K562 (cell line): ENCODE data around the gene PTPN5. TPM values are rescaled to one million over a fixed set of nuclear protein-coding genes. Genes with fewer than 3 reads are reported as not detected.
A peak's percentile ranks its signal among the peaks of the same experiment; 100 is the strongest.

Experiments used
- ATAC-seq: fragments of 200-7000 bp; cut with Tn5 transposase; 3 replicates; pipeline ENCODE4 v1.9.1; 2020; ENCODE audit warnings: moderate library complexity
- BruUV-seq: library from RNA; stranded (reverse); fragments of 400-500 nt; replicated peaks from 2 replicates; lab custom pipeline; 2021; lab: Mats Ljungman, UMichigan
- CTCF ChIA-PET: fragments of 300-600 bp; formaldehyde crosslinking; extraction: SDS; loops from one replicate; lab custom pipeline; 2021; ENCODE audit warnings: low intra/inter-chr PET ratio; lab: Yijun Ruan, JAX
- POLR2A ChIA-PET: fragments of 300-600, 350-650 bp; sonication (Branson Sonifier 250); formaldehyde crosslinking; extraction: SDS; loops from one replicate; lab custom pipeline; 2021; ENCODE audit warnings: antibody characterized with exemption, inconsistent platforms; lab: Yijun Ruan, JAX
- DNase-seq, 4 experiments: peaks; one replicate each; pipeline versions ENCODE4 v3.0.0 to v3.0.0-alpha.2; 2011 to 2018; ENCODE audit warnings: low spot score in 3 of 4, mixed read lengths in 3 of 4; ENCODE audit errors: extremely low read depth in 1 of 4
- FAIRE-seq: peaks from 2 replicates; lab custom pipeline; 2011; peaks lifted over from hg19 to GRCh38; lab: Jason Lieb, UNC
- H2AFZ ChIP-seq: 2 replicates; pipeline ENCODE4 v1.6.0; 2011; ENCODE audit warnings: low read depth, low read length, control low read depth, inconsistent platforms
- H3K27ac ChIP-seq: fragments of 200-600 bp; 3 replicates; pipeline ENCODE4 v1.8.0; 2011; ENCODE audit warnings: low read depth, mild to moderate bottlenecking, control low read depth, inconsistent platforms, low read length, moderate library complexity, mixed read lengths; ENCODE audit errors: extremely low read depth
- H3K27me3 ChIP-seq, 2 experiments: fragments of 300-600 bp in 1 of 2; 2 replicates in 1 of 2; 3 replicates in 1 of 2; pipeline versions ENCODE4 v1.6.0 to v1.8.0; 2011; ENCODE audit warnings: inconsistent platforms in 2 of 2, low read length in 2 of 2, mild to moderate bottlenecking in 1 of 2, mixed read lengths in 1 of 2, moderate library complexity in 1 of 2; ENCODE audit not compliant: control insufficient read depth in 2 of 2, insufficient read depth in 2 of 2
- H3K36me3 ChIP-seq: fragments of 300-600 bp; 3 replicates; pipeline ENCODE4 v1.8.0; 2011; ENCODE audit warnings: mild to moderate bottlenecking, low read length, inconsistent platforms; ENCODE audit not compliant: control insufficient read depth, insufficient read depth
- H3K4me1 ChIP-seq, 2 experiments: fragments of 200-600 bp in 1 of 2; replicated peaks in 1 of 2; 2 replicates in 1 of 2; 3 replicates in 1 of 2; pipeline versions ENCODE4 v1.5.1 to v1.8.0; 2011; ENCODE audit warnings: inconsistent platforms in 2 of 2, low read length in 2 of 2, mild to moderate bottlenecking in 1 of 2, mixed read lengths in 1 of 2, moderate library complexity in 1 of 2; ENCODE audit not compliant: control insufficient read depth in 2 of 2, insufficient read depth in 2 of 2
- H3K4me2 ChIP-seq: 2 replicates; pipeline ENCODE4 v1.6.1; 2011; ENCODE audit warnings: low read length, control low read depth, inconsistent platforms, mixed read lengths; ENCODE audit not compliant: insufficient read depth
- H3K4me3 ChIP-seq: fragments of 200-600 bp; sonication (generic), shearing (Covaris generic); 2 replicates; pipeline ENCODE4 v1.5.1; 2016; ENCODE audit warnings: control low read depth, inconsistent platforms
- H3K79me2 ChIP-seq: fragments of 200-600 bp; 3 replicates; pipeline ENCODE4 v1.8.0; 2011; ENCODE audit warnings: low read length, inconsistent platforms; ENCODE audit not compliant: control insufficient read depth, insufficient read depth
- H3K9ac ChIP-seq, 2 experiments: 2 replicates each; pipeline versions ENCODE4 v1.6.0 to v1.6.1; 2011; ENCODE audit warnings: low read depth in 2 of 2, low read length in 2 of 2, control low read depth in 1 of 2, inconsistent platforms in 1 of 2, mild to moderate bottlenecking in 1 of 2, mixed read lengths in 1 of 2; ENCODE audit not compliant: insufficient read depth in 1 of 2
- H3K9me1 ChIP-seq: one replicate; pipeline ENCODE4 v1.6.0; 2011; ENCODE audit warnings: inconsistent platforms, mild to moderate bottlenecking, low read length, moderate library complexity; ENCODE audit not compliant: control insufficient read depth, insufficient read depth
- H3K9me3 ChIP-seq: replicated peaks from 2 replicates; pipeline ENCODE4 v1.5.1; 2011; ENCODE audit warnings: low read depth, low read length, inconsistent platforms; ENCODE audit not compliant: control insufficient read depth, insufficient read depth
- H4K20me1 ChIP-seq: replicated peaks from 2 replicates; pipeline ENCODE4 v1.6.1; 2011; ENCODE audit warnings: low read length, inconsistent platforms, mixed read lengths; ENCODE audit not compliant: control insufficient read depth, insufficient read depth
- FOS ChIP-seq: IDR thresholded peaks from 3 replicates; pipeline ENCODE4 v1.6.1; 2011; ENCODE audit not compliant: insufficient read length; ENCODE audit errors: extremely low read depth
- HDAC6 ChIP-seq: IDR thresholded peaks from 2 replicates; pipeline ENCODE4 v1.6.1; 2012; ENCODE audit warnings: low read depth, mild to moderate bottlenecking, control low read depth, inconsistent platforms, low read length, moderate library complexity
- MIER1 ChIP-seq: fragments of 450-650 bp; IDR thresholded peaks from 2 replicates; pipeline ENCODE4 v1.6.1; 2016; ENCODE audit warnings: antibody characterized with exemption, mild to moderate bottlenecking, low read depth
- THRAP3 ChIP-seq: fragments of 450-650 bp; IDR thresholded peaks from 2 replicates; pipeline ENCODE4 v1.6.1; 2016; ENCODE audit warnings: mild to moderate bottlenecking, inconsistent platforms, borderline replicate concordance
- ZNF584 ChIP-seq: fragments of 200-800 bp; sonication (Bioruptor generic); IDR thresholded peaks from 2 replicates; pipeline ENCODE4 v1.6.1; 2016; ENCODE audit warnings: low read depth, mild to moderate bottlenecking, missing genetic modification characterization, missing compliant biosample characterization
- ZNF79 ChIP-seq: fragments of 250-450 bp; sonication (Bioruptor Pico); IDR thresholded peaks from 2 replicates; pipeline ENCODE4 v1.4.0; 2020; ENCODE audit warnings: low read depth, mild to moderate bottlenecking, moderate library complexity
- WGBS: fragments of 100-300 bp; shearing (Covaris generic); methylation state at CpG from one replicate; pipeline ENCODE4 v1.1.6; 2016; ENCODE audit warnings: low coverage, mixed read lengths; ENCODE audit not compliant: insufficient coverage; ENCODE audit errors: missing lambda C conversion rate; 5-methylcytosine and 5-hydroxymethylcytosine counted together
- in situ Hi-C: fragments of 300-500 bp; cut with MboI; formaldehyde crosslinking; loops from 4 replicates; pipeline ENCODE4 v1.15.0; 2018; ENCODE audit warnings: inconsistent platforms, mixed read lengths
- intact Hi-C: fragments of 100-400 bp; cut with micrococcal nuclease; formaldehyde crosslinking; loops from 2 replicates; pipeline ENCODE4 v1.14.2; 2022
- polyA plus RNA-seq, 8 experiments: library from polyadenylated mRNA; depleted of rRNA in 4 of 8; stranded (reverse) in 5 of 8; unstranded in 3 of 8; fragments of >200 nt; fragmentation: Nextera tagmentation in 2 of 8; fragmentation: Illumina TruSeq in 1 of 8; extraction: Ambion mirVana in 2 of 8; extraction: Trizol in 1 of 8; gene quantifications; 2 replicates each; pipeline versions ENCODE4 v1.2.1 to v1.2.3, GENCODE V29; 2011 to 2014; ENCODE audit warnings: inconsistent platforms in 1 of 8, missing spikeins in 1 of 8
- total RNA-seq, 7 experiments: library from RNA; depleted of rRNA in 6 of 7; stranded (reverse); fragments of >200 nt in 6 of 7; fragmentation: Illumina TruSeq in 2 of 7; extraction: Trizol in 2 of 7; gene quantifications; 2 replicates each; pipeline versions ENCODE4 v1.2.1 to v1.2.3, GENCODE V29; 2011 to 2021; ENCODE audit warnings: low replicate concordance in 1 of 7
- TF ChIP-seq, protein P1 (sequence below): fragments of 200-800 bp; sonication (Bioruptor generic); IDR thresholded peaks from 2 replicates; pipeline ENCODE4 v1.6.1; 2016; ENCODE audit warnings: missing genetic modification characterization, missing compliant biosample characterization

Gene PTPN5
- total and polyA plus RNA-seq, 9 of the 15 experiments (the other 6 are each of a cell fraction or from before 2014, with no cell fraction given) = not detected

- H3K4me2 ChIP-seq = no peak overlapping the region
- no peaks in the 10 kb centered on the region for H3K9me3 ChIP-seq
- H3K27ac ChIP-seq = no peak overlapping the region
- ATAC-seq (no peak), DNase-seq (no peak), FAIRE-seq (no peak)
- POLR2A ChIA-PET = interaction anchor here (1.6 kb wide), 1 partner anchor 24 kb away, joined by 3 read pairs; no protein-coding TSS in a partner anchor
- no peak overlapping the region for H3K4me3 ChIP-seq
- 73% methylated on average over 4 of the region's 4 CpGs for WGBS
- peaks cover 0 to 14% of the 10 kb centered on the region in 2 experiments; a peak in 2 of 5 replicates for H3K27me3 ChIP-seq
- no peak overlapping the region for H3K9ac ChIP-seq
- no peaks in the 10 kb centered on the region for H3K9me1 ChIP-seq
- no TSS peak for BruUV-seq
- peaks cover 18 to 22% of the 10 kb centered on the region in 2 experiments for H3K4me1 ChIP-seq
- CTCF ChIA-PET = no interaction called here
- intact Hi-C loops (no loop called here), in situ Hi-C loops (no loop called here)
- H4K20me1 ChIP-seq = no peaks in the 10 kb centered on the region; the same call in 1 of the 2 replicates
- TF ChIP-seq, protein P1, sequence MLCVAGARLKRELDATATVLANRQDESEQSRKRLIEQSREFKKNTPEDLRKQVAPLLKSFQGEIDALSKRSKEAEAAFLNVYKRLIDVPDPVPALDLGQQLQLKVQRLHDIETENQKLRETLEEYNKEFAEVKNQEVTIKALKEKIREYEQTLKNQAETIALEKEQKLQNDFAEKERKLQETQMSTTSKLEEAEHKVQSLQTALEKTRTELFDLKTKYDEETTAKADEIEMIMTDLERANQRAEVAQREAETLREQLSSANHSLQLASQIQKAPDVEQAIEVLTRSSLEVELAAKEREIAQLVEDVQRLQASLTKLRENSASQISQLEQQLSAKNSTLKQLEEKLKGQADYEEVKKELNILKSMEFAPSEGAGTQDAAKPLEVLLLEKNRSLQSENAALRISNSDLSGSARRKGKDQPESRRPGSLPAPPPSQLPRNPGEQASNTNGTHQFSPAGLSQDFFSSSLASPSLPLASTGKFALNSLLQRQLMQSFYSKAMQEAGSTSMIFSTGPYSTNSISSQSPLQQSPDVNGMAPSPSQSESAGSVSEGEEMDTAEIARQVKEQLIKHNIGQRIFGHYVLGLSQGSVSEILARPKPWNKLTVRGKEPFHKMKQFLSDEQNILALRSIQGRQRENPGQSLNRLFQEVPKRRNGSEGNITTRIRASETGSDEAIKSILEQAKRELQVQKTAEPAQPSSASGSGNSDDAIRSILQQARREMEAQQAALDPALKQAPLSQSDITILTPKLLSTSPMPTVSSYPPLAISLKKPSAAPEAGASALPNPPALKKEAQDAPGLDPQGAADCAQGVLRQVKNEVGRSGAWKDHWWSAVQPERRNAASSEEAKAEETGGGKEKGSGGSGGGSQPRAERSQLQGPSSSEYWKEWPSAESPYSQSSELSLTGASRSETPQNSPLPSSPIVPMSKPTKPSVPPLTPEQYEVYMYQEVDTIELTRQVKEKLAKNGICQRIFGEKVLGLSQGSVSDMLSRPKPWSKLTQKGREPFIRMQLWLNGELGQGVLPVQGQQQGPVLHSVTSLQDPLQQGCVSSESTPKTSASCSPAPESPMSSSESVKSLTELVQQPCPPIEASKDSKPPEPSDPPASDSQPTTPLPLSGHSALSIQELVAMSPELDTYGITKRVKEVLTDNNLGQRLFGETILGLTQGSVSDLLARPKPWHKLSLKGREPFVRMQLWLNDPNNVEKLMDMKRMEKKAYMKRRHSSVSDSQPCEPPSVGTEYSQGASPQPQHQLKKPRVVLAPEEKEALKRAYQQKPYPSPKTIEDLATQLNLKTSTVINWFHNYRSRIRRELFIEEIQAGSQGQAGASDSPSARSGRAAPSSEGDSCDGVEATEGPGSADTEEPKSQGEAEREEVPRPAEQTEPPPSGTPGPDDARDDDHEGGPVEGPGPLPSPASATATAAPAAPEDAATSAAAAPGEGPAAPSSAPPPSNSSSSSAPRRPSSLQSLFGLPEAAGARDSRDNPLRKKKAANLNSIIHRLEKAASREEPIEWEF (CRISPR knock-in tag) = no peak
- TF ChIP-seq HDAC6 (no peak), FOS (no peak), ZNF584 (CRISPR knock-in tag) (no peak), ZNF79 (CRISPR knock-in tag) (no peak), MIER1 (no peak), THRAP3 (no peak)
- no peaks in the 10 kb centered on the region for H3K79me2 ChIP-seq
- H3K36me3 ChIP-seq = no peaks in the 10 kb centered on the region
- peak overlapping the region; percentile 91; the same call in 1 of the 2 replicates for H2AFZ ChIP-seq
Observed at GRCh38 chr11:18697576-18697975, 94.0 kb downstream of the PTPN5 start.
